ENCODE results near the gene C5orf34.
"Not testable (repeated sequence)": the region's sequence is repeated elsewhere in the genome, so short reads cannot be mapped to it uniquely, and the experiment has no call there.

Gene C5orf34

GRCh38 chr5:43514816-43515677 lies at the start of gene C5orf34:
Gene C5orf34 (minus strand): TSS chr5:43515148. CDS start chr5:43509339, 5,809 bp downstream.
- FAIRE-seq, result peak; percentile 54

GRCh38 chr5:43564289-43564850 lies 49.4 kb upstream of the C5orf34 start:
- no peak for FAIRE-seq

GRCh38 chr5:43563321-43563720 lies 48.4 kb upstream of the C5orf34 start:
- FAIRE-seq, result no peak

GRCh38 chr5:43561356-43561755 lies 46.4 kb upstream of the C5orf34 start:
- FAIRE-seq, result no peak

GRCh38 chr5:43560128-43560527 lies 45.2 kb upstream of the C5orf34 start:
- no peak for FAIRE-seq

- FAIRE-seq, result no peak
Observed at GRCh38 chr5:43556857-43557542, 42.1 kb upstream of the C5orf34 start, which contains the start of gene PAIP1. Gene PAIP1 (minus strand): TSS chr5:43557077. CDS start chr5:43556846, 231 bp downstream.

- not testable (repeated sequence) for FAIRE-seq
Observed at GRCh38 chr5:43556607-43556856, 41.6 kb upstream of the C5orf34 start.

- FAIRE-seq, result no peak
Observed at GRCh38 chr5:43555895-43556606, 41.1 kb upstream of the C5orf34 start.

GRCh38 chr5:43554497-43554896 lies 39.5 kb upstream of the C5orf34 start:
- FAIRE-seq, result no peak

- no peak for FAIRE-seq
Observed at GRCh38 chr5:43553381-43553780, 38.4 kb upstream of the C5orf34 start.

- FAIRE-seq, result no peak
Observed at GRCh38 chr5:43551731-43552130, 36.8 kb upstream of the C5orf34 start.

- not testable (repeated sequence) for FAIRE-seq
Observed at GRCh38 chr5:43549272-43549671, 34.3 kb upstream of the C5orf34 start.

GRCh38 chr5:43548358-43548757 lies 33.4 kb upstream of the C5orf34 start:
- FAIRE-seq, result no peak

- FAIRE-seq, result no peak
Observed at GRCh38 chr5:43547532-43547931, 32.6 kb upstream of the C5orf34 start.

GRCh38 chr5:43543434-43543833 lies 28.5 kb upstream of the C5orf34 start:
- no peak for FAIRE-seq

- FAIRE-seq, result no peak
Observed at GRCh38 chr5:43540746-43541145, 25.8 kb upstream of the C5orf34 start.

- no peak for FAIRE-seq
Observed at GRCh38 chr5:43536972-43537371, 22.0 kb upstream of the C5orf34 start.

GRCh38 chr5:43533646-43534045 lies 18.7 kb upstream of the C5orf34 start:
- FAIRE-seq, result no peak

- no peak for FAIRE-seq
Observed at GRCh38 chr5:43530648-43531047, 15.7 kb upstream of the C5orf34 start.

- FAIRE-seq, result no peak
Observed at GRCh38 chr5:43523662-43524072, 8.7 kb upstream of the C5orf34 start.

- FAIRE-seq, result no peak
Observed at GRCh38 chr5:43520615-43521014, 5.7 kb upstream of the C5orf34 start.

- no peak for FAIRE-seq
Observed at GRCh38 chr5:43515678-43516048, 715 bp upstream of the C5orf34 start.

- no peak for FAIRE-seq
Observed at GRCh38 chr5:43514471-43514815, 505 bp downstream of the C5orf34 start.

- no peak for FAIRE-seq
Observed at GRCh38 chr5:43514025-43514424, 923 bp downstream of the C5orf34 start.
